Measurements from ENCODE around the gene CNKSR3.

CNKSR3 gene

DNA sequence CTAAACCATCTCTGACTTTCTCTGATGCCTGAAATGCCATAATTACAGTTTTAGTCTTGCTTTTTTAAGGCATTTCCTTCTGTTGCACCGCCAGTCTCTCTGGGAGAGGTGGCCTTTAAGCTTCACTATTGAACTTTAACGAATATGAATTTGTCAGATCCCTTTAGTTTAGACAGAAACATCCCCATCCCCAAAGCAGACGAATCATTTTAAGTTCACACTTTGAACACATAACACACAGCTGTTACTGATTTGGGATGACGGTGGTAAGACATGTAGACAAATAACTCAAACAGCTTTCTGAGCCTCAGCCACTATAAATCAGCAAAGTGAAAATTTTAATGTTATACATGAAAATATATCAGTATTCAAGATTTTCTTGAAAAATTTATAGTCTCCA lies 146.7 kb downstream of the CNKSR3 start:
- no peak for ATAC-seq
- TF ChIP-seq, protein P1, sequence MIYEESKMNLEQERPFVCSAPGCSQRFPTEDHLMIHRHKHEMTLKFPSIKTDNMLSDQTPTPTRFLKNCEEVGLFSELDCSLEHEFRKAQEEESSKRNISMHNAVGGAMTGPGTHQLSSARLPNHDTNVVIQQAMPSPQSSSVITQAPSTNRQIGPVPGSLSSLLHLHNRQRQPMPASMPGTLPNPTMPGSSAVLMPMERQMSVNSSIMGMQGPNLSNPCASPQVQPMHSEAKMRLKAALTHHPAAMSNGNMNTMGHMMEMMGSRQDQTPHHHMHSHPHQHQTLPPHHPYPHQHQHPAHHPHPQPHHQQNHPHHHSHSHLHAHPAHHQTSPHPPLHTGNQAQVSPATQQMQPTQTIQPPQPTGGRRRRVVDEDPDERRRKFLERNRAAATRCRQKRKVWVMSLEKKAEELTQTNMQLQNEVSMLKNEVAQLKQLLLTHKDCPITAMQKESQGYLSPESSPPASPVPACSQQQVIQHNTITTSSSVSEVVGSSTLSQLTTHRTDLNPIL (CRISPR knock-in tag; IDR thresholded peaks at IDR 0.05; ENCODE audit: low read depth): no peak
- TF ChIP-seq, protein P2, sequence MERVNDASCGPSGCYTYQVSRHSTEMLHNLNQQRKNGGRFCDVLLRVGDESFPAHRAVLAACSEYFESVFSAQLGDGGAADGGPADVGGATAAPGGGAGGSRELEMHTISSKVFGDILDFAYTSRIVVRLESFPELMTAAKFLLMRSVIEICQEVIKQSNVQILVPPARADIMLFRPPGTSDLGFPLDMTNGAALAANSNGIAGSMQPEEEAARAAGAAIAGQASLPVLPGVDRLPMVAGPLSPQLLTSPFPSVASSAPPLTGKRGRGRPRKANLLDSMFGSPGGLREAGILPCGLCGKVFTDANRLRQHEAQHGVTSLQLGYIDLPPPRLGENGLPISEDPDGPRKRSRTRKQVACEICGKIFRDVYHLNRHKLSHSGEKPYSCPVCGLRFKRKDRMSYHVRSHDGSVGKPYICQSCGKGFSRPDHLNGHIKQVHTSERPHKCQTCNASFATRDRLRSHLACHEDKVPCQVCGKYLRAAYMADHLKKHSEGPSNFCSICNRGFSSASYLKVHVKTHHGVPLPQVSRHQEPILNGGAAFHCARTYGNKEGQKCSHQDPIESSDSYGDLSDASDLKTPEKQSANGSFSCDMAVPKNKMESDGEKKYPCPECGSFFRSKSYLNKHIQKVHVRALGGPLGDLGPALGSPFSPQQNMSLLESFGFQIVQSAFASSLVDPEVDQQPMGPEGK (CRISPR knock-in tag; IDR thresholded peaks at IDR 0.05; ENCODE audit: borderline replicate concordance): no peak
- no peak for TF ChIP-seq SNAI2 (CRISPR knock-in tag; IDR thresholded peaks at IDR 0.05)

DNA sequence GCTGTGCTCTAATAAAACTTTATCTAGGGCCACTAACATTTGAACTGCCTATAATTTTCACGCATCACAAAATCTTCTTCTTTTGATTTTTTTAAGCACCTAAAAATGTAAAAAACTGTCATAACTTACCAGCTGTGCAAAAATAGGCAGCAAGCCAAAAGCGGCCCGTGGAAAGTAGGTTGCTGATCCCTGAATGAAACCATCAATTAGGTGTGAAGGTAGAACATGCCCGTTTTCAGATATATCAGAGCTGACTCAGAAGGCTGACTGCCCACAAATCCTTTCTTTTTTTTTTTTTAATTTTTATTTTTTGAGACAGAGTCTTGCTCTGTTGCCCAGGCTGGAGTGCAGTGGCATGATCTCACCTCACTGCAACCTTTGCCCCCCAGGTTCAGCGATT lies 149.0 kb downstream of the CNKSR3 start:
- no peak for ATAC-seq
- no peak for TF ChIP-seq TOX (CRISPR knock-in tag; IDR thresholded peaks at IDR 0.05; ENCODE audit: borderline replicate concordance)
- TF ChIP-seq ZNF70 (CRISPR knock-in tag; IDR thresholded peaks at IDR 0.05): no peak
- TF ChIP-seq PPARA (CRISPR knock-in tag; IDR thresholded peaks at IDR 0.05; ENCODE audit: borderline replicate concordance): no peak
- no peak for TF ChIP-seq RARB (CRISPR knock-in tag; IDR thresholded peaks at IDR 0.05)
- TF ChIP-seq, protein P1 (CRISPR knock-in tag; IDR thresholded peaks at IDR 0.05; ENCODE audit: low read depth): no peak
- no peak for TF ChIP-seq ZC3H10 (CRISPR knock-in tag; IDR thresholded peaks at IDR 0.05)
- no peak for TF ChIP-seq GLIS3 (CRISPR knock-in tag; IDR thresholded peaks at IDR 0.05)
- no peak for TF ChIP-seq ESRRG (CRISPR knock-in tag; IDR thresholded peaks at IDR 0.05)
- TF ChIP-seq ZNF8 (CRISPR knock-in tag; IDR thresholded peaks at IDR 0.05): no peak
- TF ChIP-seq TCF4 (CRISPR knock-in tag; IDR thresholded peaks at IDR 0.05; ENCODE audit: borderline replicate concordance): no peak
- TF ChIP-seq, protein P3, sequence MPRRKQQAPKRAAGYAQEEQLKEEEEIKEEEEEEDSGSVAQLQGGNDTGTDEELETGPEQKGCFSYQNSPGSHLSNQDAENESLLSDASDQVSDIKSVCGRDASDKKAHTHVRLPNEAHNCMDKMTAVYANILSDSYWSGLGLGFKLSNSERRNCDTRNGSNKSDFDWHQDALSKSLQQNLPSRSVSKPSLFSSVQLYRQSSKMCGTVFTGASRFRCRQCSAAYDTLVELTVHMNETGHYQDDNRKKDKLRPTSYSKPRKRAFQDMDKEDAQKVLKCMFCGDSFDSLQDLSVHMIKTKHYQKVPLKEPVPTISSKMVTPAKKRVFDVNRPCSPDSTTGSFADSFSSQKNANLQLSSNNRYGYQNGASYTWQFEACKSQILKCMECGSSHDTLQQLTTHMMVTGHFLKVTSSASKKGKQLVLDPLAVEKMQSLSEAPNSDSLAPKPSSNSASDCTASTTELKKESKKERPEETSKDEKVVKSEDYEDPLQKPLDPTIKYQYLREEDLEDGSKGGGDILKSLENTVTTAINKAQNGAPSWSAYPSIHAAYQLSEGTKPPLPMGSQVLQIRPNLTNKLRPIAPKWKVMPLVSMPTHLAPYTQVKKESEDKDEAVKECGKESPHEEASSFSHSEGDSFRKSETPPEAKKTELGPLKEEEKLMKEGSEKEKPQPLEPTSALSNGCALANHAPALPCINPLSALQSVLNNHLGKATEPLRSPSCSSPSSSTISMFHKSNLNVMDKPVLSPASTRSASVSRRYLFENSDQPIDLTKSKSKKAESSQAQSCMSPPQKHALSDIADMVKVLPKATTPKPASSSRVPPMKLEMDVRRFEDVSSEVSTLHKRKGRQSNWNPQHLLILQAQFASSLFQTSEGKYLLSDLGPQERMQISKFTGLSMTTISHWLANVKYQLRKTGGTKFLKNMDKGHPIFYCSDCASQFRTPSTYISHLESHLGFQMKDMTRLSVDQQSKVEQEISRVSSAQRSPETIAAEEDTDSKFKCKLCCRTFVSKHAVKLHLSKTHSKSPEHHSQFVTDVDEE (CRISPR knock-in tag; IDR thresholded peaks at IDR 0.05): no peak
- TF ChIP-seq ISL1 (CRISPR knock-in tag; IDR thresholded peaks at IDR 0.05): no peak
- TF ChIP-seq, protein P2 (CRISPR knock-in tag; IDR thresholded peaks at IDR 0.05; ENCODE audit: borderline replicate concordance): no peak
- TF ChIP-seq ZNF565 (CRISPR knock-in tag; conservative IDR thresholded peaks at IDR 0.05; ENCODE audit: low read depth): no peak
- no peak for TF ChIP-seq SNAI2 (CRISPR knock-in tag; IDR thresholded peaks at IDR 0.05)
- TF ChIP-seq, protein P4, sequence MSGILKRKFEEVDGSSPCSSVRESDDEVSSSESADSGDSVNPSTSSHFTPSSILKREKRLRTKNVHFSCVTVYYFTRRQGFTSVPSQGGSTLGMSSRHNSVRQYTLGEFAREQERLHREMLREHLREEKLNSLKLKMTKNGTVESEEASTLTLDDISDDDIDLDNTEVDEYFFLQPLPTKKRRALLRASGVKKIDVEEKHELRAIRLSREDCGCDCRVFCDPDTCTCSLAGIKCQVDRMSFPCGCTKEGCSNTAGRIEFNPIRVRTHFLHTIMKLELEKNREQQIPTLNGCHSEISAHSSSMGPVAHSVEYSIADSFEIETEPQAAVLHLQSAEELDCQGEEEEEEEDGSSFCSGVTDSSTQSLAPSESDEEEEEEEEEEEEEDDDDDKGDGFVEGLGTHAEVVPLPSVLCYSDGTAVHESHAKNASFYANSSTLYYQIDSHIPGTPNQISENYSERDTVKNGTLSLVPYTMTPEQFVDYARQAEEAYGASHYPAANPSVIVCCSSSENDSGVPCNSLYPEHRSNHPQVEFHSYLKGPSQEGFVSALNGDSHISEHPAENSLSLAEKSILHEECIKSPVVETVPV (CRISPR knock-in tag; IDR thresholded peaks at IDR 0.05): no peak

DNA sequence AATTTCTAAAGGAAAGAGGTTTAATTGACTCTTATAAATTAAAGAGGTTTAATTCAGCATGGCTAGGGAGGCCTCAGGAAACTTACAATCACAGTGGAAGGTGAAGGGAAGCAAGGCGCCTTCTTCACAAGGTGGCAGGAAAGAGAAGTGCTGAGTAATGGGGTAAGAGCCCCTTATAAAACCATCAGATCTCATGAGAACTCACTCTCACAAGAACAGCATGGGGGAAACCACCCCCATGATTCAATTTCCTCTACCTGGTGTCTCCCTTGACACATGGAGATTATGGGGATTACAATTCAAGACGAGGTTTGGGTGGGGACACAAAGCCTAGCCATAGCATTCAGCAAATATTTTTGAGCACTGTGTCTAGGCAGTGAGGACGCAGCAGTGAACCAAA lies 150.0 kb downstream of the CNKSR3 start:
- TF ChIP-seq CSDC2 (CRISPR knock-in tag; IDR thresholded peaks at IDR 0.05): no peak
- no peak for ATAC-seq

DNA sequence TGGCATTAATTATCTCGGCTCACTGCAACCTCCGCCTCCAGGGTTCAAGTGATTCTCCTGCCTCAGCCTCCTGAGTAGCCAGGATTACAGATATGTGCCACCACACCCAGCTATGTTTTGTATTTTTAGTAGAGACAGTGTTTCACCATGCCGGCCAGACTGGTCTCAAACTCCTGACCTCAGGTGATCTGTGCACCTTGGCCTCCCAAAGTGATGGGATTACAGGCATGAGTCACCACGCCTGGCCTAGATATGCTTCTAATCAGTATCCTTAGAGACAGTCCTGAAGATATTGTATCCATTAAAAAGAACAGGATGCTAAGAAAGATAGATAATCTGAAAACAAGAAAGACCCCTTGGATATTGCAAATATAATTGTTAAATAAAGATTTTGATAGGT lies 150.8 kb downstream of the CNKSR3 start:
- no peak for ATAC-seq
- TF ChIP-seq, protein P1 (CRISPR knock-in tag; IDR thresholded peaks at IDR 0.05; ENCODE audit: low read depth): no peak
- TF ChIP-seq TOX (CRISPR knock-in tag; IDR thresholded peaks at IDR 0.05; ENCODE audit: borderline replicate concordance) (no peak), RARB (CRISPR knock-in tag; IDR thresholded peaks at IDR 0.05) (no peak), CSDC2 (CRISPR knock-in tag; IDR thresholded peaks at IDR 0.05) (no peak), PPARA (CRISPR knock-in tag; IDR thresholded peaks at IDR 0.05; ENCODE audit: borderline replicate concordance) (no peak), ARNTL (CRISPR knock-in tag; IDR thresholded peaks at IDR 0.05; ENCODE audit: borderline replicate concordance, low read depth) (no peak), ZNF8 (CRISPR knock-in tag; IDR thresholded peaks at IDR 0.05) (no peak), SNAI2 (CRISPR knock-in tag; IDR thresholded peaks at IDR 0.05) (no peak), ISL1 (CRISPR knock-in tag; IDR thresholded peaks at IDR 0.05) (no peak)
- TF ChIP-seq, protein P5, sequence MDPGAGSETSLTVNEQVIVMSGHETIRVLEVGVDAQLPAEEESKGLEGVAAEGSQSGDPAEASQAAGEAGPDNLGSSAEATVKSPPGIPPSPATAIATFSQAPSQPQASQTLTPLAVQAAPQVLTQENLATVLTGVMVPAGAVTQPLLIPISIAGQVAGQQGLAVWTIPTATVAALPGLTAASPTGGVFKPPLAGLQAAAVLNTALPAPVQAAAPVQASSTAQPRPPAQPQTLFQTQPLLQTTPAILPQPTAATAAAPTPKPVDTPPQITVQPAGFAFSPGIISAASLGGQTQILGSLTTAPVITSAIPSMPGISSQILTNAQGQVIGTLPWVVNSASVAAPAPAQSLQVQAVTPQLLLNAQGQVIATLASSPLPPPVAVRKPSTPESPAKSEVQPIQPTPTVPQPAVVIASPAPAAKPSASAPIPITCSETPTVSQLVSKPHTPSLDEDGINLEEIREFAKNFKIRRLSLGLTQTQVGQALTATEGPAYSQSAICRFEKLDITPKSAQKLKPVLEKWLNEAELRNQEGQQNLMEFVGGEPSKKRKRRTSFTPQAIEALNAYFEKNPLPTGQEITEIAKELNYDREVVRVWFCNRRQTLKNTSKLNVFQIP (CRISPR knock-in tag; IDR thresholded peaks at IDR 0.05; ENCODE audit: borderline replicate concordance, low read depth): no peak
- TF ChIP-seq, protein P2 (CRISPR knock-in tag; IDR thresholded peaks at IDR 0.05; ENCODE audit: borderline replicate concordance): no peak

Measured in SK-N-SH treated with all-trans-retinoic acid at 6 μM for 48 hours (cell line).